ENCODE data around the gene FRRS1.
A peak's percentile ranks its signal among the peaks of the same experiment; 100 is the strongest.

The FRRS1 gene

GRCh38 chr1:99702221-99702620 lies 64.2 kb downstream of the FRRS1 start:
- no peak overlapping the region for H3K4me3 ChIP-seq (replicated peaks; ENCODE audit: low read depth, low read length)
- no peak for TF ChIP-seq CTCF (IDR thresholded peaks at IDR 0.05; ENCODE audit: insufficient read depth, low read length, poor library complexity, severe bottlenecking)
- DNase-seq (ENCODE audit: extremely low read depth, insufficient read length) = no peak
- no peaks in the 10 kb centered on the region for H3K27me3 ChIP-seq (replicated peaks; ENCODE audit: control insufficient read depth, insufficient read depth, low read length)
- H3K36me3 ChIP-seq (ENCODE audit: control insufficient read depth, insufficient read depth, low read length) = no peaks in the 10 kb centered on the region

- Histone ChIP-seq H3K36me3 (ENCODE audit: control insufficient read depth, insufficient read depth, low read length) (no peaks in the 10 kb centered on the region), H3K27me3 (replicated peaks; ENCODE audit: control insufficient read depth, insufficient read depth, low read length) (no peaks in the 10 kb centered on the region), H3K4me3 (replicated peaks; ENCODE audit: low read depth, low read length) (no peak overlapping the region)
- no peak for TF ChIP-seq CTCF (IDR thresholded peaks at IDR 0.05; ENCODE audit: insufficient read depth, low read length, poor library complexity, severe bottlenecking)
- no peak for DNase-seq (ENCODE audit: extremely low read depth, insufficient read length)
These were observed 66.4 kb downstream of the FRRS1 start for GRCh38 chr1:99700020-99700419.

- Histone ChIP-seq H3K27me3 (replicated peaks; ENCODE audit: control insufficient read depth, insufficient read depth, low read length) (no peaks in the 10 kb centered on the region), H3K4me3 (replicated peaks; ENCODE audit: low read depth, low read length) (no peak overlapping the region), H3K36me3 (ENCODE audit: control insufficient read depth, insufficient read depth, low read length) (no peaks in the 10 kb centered on the region)
- no peak for TF ChIP-seq CTCF (IDR thresholded peaks at IDR 0.05; ENCODE audit: insufficient read depth, low read length, poor library complexity, severe bottlenecking)
- no peak for DNase-seq (ENCODE audit: extremely low read depth, insufficient read length)
These were observed 68.9 kb downstream of the FRRS1 start for GRCh38 chr1:99697580-99697979.

GRCh38 chr1:99696616-99697015 lies 69.8 kb downstream of the FRRS1 start:
- Histone ChIP-seq H3K4me3 (replicated peaks; ENCODE audit: low read depth, low read length) (no peak overlapping the region), H3K36me3 (ENCODE audit: control insufficient read depth, insufficient read depth, low read length) (no peaks in the 10 kb centered on the region), H3K27me3 (replicated peaks; ENCODE audit: control insufficient read depth, insufficient read depth, low read length) (no peaks in the 10 kb centered on the region)
- no peak for TF ChIP-seq CTCF (IDR thresholded peaks at IDR 0.05; ENCODE audit: insufficient read depth, low read length, poor library complexity, severe bottlenecking)
- DNase-seq (ENCODE audit: extremely low read depth, insufficient read length) = no peak

GRCh38 chr1:99691175-99691574 lies 75.3 kb downstream of the FRRS1 start:
- Histone ChIP-seq H3K4me3 (replicated peaks; ENCODE audit: low read depth, low read length) (no peak overlapping the region), H3K27me3 (replicated peaks; ENCODE audit: control insufficient read depth, insufficient read depth, low read length) (no peaks in the 10 kb centered on the region), H3K36me3 (ENCODE audit: control insufficient read depth, insufficient read depth, low read length) (no peaks in the 10 kb centered on the region)
- no peak for DNase-seq (ENCODE audit: extremely low read depth, insufficient read length)
- TF ChIP-seq CTCF (IDR thresholded peaks at IDR 0.05; ENCODE audit: insufficient read depth, low read length, poor library complexity, severe bottlenecking) = no peak

GRCh38 chr1:99685516-99686180 lies 80.8 kb downstream of the FRRS1 start:
- no peak overlapping the region for H3K4me3 ChIP-seq (replicated peaks; ENCODE audit: low read depth, low read length)
- DNase-seq (ENCODE audit: extremely low read depth, insufficient read length) = peak; percentile 25
- H3K27me3 ChIP-seq (replicated peaks; ENCODE audit: control insufficient read depth, insufficient read depth, low read length) = no peaks in the 10 kb centered on the region
- no peaks in the 10 kb centered on the region for H3K36me3 ChIP-seq (ENCODE audit: control insufficient read depth, insufficient read depth, low read length)
- peak; percentile 79 for TF ChIP-seq CTCF (IDR thresholded peaks at IDR 0.05; ENCODE audit: insufficient read depth, low read length, poor library complexity, severe bottlenecking)
